Amniotic epithelial cell (primary cell): Measurements from ENCODE around the gene USH1G.

Source experiments
- DNase-seq: peaks from one replicate; pipeline ENCODE4 v3.0.0-alpha.2; 2010; ENCODE audit warnings: low read depth

USH1G gene

DNA sequence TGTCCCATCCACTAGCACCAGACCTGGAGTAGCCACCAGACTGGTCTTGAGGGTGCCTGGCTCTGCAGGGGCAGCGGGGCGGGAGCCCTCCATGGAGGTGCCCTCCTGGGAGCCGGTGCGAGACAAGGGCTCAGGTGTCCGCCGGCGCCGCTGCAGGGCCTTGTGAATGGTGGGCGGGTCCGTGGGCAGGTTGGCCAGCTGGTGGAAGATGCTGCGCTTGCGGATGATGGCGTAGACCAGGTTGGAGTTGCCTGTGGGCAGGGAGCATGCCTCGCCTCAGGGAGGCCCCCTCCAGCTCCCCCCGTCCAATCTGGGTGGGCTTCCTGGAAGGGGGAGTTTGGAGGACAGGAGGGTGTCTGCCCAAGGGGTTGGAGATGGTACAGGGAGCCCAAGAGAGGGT, 31.1 kb upstream of the USH1G start:
- no peak for DNase-seq

DNA sequence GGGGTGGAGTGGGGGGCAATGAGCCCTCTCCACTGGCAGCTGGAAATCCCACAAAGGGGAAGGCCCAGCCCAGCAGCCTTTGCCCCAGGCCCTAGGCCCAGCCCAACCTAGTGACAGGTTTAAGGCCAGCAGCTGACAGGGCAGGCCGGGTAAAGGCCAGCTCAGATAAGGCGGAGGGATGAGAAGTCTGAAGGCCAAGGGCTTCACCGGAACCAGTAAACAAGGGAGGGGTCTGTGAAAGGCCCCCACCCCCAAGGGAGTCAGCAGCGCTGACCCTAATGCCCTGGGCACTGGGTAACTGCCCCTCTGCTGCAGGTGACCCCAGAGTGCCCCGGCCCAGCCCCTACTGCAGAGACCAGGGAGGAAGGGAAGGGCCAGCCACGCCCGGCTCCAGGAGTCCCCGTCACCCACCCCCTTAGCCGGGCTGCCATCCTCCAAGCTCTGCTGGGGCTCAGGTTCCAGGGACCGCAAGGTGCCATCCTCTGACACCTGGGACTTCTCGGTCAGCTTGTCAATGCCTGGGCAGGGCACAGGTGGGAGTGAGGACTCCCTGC, 30.2 kb upstream of the USH1G start:
- no peak for DNase-seq

DNA sequence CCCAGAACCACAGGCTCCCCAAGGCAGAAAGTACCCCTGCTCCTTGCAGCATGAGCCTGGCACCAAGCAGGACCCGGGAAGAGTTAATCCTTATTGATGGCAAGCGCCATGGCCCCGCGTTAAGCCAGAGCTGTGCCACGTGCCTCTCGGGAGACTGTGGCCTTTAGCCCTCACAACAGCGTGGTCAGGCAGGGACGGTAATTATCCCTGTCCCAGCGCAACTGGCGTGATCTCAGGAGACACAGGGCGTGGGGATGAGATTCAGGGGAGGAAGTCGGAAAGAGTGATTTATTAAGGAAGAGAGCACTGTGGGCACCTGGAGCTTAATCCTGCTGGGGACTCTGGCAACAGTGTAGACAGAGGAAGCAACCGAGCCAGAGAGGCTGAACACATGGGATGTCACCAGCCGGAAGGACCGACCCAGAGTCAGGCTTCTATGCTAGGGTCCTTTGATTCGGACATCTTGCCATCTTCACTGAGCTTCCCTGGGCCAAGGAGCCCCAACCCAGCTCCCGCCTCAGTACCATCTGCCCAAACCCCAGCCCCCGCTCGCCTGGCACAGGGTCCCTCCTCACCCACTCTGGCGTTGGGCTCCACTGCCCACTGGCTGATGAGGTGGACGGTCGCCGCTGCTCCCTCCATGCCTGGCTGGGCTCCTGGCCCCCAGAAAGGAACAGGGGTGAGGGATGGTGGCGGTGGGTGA, 29.5 kb upstream of the USH1G start:
- no peak for DNase-seq

GRCh38 chr17:74951680-74952421, 28.8 kb upstream of the USH1G start:
- DNase-seq: no peak

GRCh38 chr17:74951065-74951464, 28.0 kb upstream of the USH1G start:
- DNase-seq: no peak

- DNase-seq: no peak
Measured at GRCh38 chr17:74950207-74950606, 27.2 kb upstream of the USH1G start.

- DNase-seq: no peak
Measured at GRCh38 chr17:74949455-74950115, 26.5 kb upstream of the USH1G start.

DNA sequence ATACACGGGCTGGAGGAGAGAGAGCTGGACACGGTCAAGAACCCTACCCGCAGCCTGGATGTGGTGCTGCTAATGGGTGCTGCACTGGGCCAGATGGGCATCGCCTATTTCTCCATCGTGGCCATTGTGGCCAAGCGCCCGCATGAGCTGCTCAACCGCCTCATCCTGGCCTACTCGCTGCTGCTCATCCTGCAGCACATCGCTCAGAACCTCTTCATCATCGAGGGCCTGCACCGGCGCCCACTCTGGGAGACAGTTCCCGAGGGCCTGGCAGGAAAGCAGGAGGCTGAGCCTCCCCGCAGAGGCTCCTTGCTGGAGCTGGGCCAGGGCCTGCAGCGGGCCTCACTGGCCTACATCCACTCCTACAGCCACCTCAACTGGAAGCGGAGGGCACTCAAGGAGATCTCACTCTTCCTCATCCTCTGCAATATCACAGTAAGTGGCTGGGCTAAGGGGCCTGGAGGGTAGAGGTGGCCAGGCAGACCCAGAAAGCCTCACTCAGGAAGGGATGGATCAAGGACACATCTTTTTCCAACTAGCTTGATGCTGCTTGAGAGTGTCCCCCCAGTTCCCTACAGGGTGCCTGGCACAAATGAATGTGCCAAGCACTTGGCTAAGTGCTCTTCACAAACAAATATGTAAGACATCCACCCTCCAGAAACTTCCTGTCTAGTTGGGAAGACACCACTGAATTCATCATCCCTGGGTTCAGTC, 24.1 kb upstream of the USH1G start:
- DNase-seq: no peak

- DNase-seq: no peak
Measured at GRCh38 chr17:74946641-74947040, 23.6 kb upstream of the USH1G start.

DNA sequence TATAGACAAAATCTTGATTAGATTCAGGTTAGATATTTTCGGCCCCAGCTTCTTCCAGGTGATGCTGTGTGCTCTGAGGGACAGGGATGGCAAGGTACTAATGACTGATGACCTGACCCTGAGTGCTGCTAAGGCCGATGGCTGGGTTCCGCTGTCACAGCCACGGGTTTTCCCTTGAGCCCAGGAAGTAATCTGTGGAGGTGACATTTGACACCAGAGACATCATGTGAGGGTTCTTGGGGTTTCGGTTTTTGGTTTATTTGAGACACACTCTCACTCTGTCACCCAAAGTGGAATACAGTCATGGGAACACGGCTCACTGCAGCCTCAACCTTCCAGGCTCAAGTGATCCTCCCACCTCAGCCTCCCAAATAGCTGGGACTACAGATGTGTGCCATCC, 22.5 kb upstream of the USH1G start:
- no peak for DNase-seq

- peak; percentile 6 for DNase-seq
Measured at GRCh38 chr17:74943808-74944522, 20.9 kb upstream of the USH1G start.

DNA sequence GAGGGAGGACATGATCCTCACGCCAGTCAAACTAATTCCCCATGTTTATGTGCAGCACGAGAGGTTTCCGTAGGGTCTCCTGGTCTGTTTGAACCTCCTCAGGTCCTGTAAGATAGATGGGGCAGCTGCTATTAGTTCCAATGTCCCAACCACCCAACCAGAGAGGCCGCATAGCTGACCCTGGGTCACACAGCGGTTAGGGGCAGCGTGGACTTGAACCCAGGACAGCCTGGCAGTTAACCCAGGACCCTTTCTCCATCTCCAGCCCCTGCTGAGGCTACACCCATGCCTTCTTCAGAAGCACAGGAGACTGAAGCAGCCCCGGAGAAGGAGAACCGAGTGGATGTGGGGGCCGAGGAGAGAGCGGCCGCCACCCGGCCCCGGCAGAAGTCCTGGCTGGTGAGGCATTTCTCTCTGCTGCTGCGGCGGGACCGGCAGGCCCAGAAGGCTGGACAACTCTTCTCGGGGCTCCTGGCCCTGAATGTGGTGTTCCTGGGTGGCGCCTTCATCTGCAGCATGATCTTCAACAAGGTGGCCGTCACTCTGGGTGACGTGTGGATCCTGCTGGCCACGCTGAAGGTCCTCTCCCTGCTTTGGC, 18.2 kb upstream of the USH1G start:
- no peak for DNase-seq

DNA sequence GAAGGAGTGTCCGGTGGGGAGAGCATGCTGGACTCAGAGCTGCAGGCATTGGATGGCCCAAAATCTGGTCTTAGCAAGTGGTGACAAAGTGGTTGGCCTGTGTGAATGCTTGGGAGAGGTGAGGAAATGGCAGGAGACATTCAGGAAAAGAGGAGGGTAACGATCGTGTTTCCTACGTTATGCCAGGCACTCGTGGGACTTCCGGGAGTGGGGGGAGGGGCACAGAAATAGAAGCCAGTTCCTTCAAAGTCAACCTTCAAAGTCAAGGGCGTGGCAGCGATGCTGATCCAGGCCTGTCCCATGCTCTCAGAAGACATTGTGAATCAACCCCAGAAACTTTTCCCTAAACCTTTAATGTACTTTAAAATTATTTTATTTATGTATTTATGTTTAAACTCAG, 16.5 kb upstream of the USH1G start:
- no peak for DNase-seq

- DNase-seq: no peak
Measured at GRCh38 chr17:74938194-74938950, 15.3 kb upstream of the USH1G start.

DNA sequence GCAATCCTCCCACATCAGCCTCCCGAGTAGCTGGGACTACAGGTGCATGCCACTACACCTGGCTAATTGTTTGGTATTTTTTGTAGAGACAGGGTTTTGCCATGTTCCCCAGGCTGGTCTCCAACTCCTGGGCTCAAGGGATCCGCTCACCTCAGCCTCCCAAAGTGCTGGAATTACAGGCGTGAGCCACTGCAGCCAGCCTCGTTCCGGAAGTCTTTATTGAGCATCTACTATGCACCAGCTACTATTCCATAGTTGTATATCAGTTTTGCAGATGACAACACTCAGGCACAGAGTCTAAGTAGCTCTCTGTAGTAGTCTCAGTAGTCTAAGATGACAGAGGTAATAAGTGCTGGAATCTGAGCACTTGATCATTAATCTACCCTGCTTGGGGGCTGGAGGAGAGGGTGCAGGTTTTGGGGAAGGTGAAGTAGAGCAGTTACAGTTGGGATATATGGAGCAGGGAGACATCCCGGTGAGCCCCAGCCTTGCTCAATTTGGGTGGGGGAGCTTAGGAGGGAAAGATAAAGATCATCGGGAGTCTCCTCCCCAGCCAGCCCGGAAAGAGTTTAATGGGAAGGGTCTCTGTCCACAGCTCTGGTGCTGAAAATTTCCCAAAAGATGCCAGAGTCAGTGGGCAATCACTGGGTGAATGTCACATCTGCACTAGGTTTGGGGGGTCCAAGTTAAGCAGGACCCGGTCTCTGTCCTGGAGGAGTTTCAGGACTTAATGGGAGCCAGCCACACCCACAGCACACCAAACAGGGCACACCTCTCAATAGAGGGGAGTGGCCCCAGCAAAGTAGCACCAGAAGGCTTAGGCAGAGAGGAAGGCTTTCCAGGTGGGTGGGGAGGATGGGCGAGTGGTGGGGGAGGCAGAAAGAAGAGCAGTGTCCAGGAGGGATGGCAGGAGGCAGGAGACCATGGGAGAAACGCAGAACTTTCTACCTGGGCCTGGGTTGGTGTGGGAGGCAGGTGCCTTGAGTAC, 14.3 kb upstream of the USH1G start:
- peak; percentile 9 for DNase-seq

DNA sequence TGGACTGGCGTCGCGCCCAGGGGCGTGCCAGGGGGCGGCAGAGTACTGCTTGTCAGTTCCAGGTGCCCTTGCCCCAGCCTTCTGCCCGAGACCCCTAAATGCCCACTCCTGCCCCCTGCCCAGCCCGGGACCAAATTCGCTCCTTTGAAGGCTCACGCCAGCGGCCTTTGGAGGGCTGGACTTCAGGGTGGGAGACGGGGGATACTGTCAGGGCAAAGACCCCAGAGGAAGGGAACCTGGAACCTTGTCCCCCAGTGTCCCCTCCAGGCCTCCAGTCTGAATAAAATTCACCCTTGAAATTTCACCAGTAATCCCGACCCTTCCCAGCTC, 13.4 kb upstream of the USH1G start:
- no peak for DNase-seq

DNA sequence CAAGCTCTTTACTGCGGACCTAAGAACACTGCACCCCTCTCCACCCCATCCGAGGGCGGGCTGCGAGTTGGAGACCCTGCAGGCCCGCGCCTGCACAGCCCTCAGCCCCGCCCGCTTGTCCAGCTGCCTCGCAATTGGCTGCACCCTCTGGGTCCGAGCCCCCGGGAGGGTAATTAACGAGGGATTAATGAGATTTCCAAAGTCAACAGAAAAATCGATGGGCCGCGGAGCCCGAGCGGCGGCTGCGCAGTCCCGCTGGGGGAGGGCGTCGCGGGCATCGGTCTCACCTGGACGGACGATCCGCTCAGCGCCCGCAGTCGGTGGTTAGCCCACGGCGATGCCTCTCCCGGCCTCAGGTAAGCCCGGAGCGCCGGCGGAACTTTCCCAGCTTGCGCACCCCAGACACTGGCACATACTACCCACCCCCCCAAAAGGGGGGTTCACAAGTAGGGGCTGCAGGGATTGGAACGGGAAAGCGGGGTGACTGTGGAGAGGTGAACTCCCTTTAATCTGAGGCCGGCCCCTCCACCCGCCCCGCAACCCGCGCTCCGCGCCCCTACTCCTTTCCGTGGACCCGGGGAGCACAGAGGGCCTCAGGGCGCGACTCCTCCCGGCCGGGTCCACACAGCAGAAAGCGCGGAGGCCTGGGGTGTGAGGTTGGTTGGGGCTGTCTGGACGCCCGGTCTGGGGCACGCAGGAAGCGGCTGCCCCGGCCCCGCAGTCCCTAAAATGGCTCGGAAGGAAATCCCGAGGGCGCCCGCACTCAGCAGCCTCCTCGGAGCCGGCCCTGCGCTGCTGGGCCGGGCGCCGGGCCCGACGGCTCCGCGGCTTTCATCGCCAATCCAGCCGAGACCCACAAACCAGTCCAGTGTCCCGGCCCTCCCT, 12.8 kb upstream of the USH1G start, which contains the start of gene OTOP3:
OTOP3 (plus strand) TSS at position 314 of the 885 bp plus-strand sequence; CDS start at position 338, 24 bp downstream.
- DNase-seq: no peak

- no peak for DNase-seq
Measured at GRCh38 chr17:74935048-74935447, 12.0 kb upstream of the USH1G start.
